Prostate gland (tissue), 2 donors: Measurements from ENCODE around the gene BAIAP2L1.
A peak's percentile ranks its signal among the peaks of the same experiment; 100 is the strongest.

Experiments used
- CTCF ChIP-seq, 4 experiments: fragments of 200-600 bp in 2 of 4; fragments of 450-650 bp in 2 of 4; sonication (generic) in 2 of 4; IDR thresholded peaks; 1 replicate in 3 of 4; 2 replicates in 1 of 4; pipeline ENCODE4 v1.5.1; 2016 to 2019; ENCODE audit warnings: antibody characterized with exemption in 4 of 4, mild to moderate bottlenecking in 2 of 4, moderate library complexity in 2 of 4
- POLR2A ChIP-seq: fragments of 450-650 bp; IDR thresholded peaks from one replicate; pipeline ENCODE4 v1.6.1; 2016; ENCODE audit warnings: antibody characterized with exemption, mild to moderate bottlenecking
- POLR2AphosphoS5 ChIP-seq: sonication (generic); formaldehyde crosslinking; IDR thresholded peaks from one replicate; pipeline ENCODE4 v1.6.1; 2017; ENCODE audit warnings: antibody characterized with exemption

- TF ChIP-seq POLR2AphosphoS5 (peak; percentile 43), POLR2A (peak; percentile 95), CTCF (IDR thresholded peaks at IDR 0.05) (no peak)
Measured at GRCh38 chr7:98400542-98401340, at the start of gene BAIAP2L1.
